GM12873 (cell line): ENCODE measurements around the gene NR4A3.
A peak's percentile ranks its signal among the peaks of the same experiment; 100 is the strongest.

Experiments used
- TF ChIP-seq, protein P1 (sequence below): IDR thresholded peaks from 2 replicates; pipeline ENCODE4 v1.5.1; 2012; ENCODE audit warnings: low read depth, mild to moderate bottlenecking, moderate library complexity, low read length, control low read depth; ENCODE audit not compliant: insufficient read depth; ENCODE audit errors: missing control alignments

NR4A3 gene

DNA sequence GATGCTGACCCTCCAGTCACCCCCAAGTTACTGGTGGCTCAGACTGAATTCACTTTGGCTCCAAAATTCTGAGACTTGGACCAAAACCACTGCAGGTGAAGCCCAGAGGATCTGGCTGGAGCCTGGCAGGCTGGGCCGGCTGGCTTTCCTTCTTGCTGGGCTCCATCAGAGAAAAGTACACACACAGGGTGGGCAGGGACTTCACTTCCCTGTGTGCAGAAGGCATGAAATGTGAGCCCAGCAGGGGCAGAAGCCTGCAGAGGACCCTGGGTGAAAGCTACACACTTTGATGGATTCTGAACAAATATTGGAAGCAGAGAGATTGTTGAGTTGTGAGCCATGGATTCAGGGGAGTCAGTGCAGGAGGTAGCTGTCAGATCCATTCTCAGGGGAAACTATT is 18.4 kb downstream of the NR4A3 start:
- TF ChIP-seq, protein P1, sequence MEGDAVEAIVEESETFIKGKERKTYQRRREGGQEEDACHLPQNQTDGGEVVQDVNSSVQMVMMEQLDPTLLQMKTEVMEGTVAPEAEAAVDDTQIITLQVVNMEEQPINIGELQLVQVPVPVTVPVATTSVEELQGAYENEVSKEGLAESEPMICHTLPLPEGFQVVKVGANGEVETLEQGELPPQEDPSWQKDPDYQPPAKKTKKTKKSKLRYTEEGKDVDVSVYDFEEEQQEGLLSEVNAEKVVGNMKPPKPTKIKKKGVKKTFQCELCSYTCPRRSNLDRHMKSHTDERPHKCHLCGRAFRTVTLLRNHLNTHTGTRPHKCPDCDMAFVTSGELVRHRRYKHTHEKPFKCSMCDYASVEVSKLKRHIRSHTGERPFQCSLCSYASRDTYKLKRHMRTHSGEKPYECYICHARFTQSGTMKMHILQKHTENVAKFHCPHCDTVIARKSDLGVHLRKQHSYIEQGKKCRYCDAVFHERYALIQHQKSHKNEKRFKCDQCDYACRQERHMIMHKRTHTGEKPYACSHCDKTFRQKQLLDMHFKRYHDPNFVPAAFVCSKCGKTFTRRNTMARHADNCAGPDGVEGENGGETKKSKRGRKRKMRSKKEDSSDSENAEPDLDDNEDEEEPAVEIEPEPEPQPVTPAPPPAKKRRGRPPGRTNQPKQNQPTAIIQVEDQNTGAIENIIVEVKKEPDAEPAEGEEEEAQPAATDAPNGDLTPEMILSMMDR: no peak

DNA sequence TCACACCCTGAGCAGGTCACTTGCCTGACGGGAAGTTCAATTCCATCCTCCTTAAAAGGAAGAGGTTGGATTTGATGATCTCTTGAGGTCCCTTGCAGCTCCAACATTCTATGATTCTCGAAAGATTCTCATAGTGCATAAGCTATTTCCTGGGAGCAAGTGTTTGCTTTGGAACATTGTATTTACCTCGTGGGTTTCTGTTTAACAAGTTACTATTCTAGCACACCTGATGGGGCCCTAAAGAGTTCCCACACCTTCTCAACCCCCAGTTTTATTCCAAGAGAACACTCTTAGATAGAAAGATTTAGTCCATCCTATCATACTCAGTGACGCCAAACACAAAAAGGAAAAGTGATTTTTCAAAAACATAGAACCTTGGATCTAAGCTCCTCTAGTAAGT is 23.4 kb downstream of the NR4A3 start:
- TF ChIP-seq, protein P1: no peak

DNA sequence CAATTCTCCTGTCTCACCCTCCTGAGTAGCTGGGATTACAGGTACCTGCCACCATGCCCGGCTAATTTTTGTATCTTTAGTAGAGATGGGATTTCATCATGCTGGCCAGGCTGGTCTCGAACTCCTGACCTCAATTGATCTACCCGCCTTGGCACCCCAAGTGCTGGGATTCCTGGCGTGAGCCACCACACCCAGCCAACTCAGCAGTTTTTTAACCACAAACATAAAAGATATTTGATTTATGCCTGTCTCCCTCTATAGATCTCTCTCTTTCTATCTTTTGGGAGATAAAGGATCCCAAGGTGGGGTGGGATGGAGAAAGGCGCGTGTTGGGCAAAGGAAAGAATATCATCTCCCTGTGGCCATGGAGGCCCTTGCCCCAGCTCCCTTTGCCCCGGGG is 26.8 kb downstream of the NR4A3 start:
- TF ChIP-seq, protein P1: no peak

DNA sequence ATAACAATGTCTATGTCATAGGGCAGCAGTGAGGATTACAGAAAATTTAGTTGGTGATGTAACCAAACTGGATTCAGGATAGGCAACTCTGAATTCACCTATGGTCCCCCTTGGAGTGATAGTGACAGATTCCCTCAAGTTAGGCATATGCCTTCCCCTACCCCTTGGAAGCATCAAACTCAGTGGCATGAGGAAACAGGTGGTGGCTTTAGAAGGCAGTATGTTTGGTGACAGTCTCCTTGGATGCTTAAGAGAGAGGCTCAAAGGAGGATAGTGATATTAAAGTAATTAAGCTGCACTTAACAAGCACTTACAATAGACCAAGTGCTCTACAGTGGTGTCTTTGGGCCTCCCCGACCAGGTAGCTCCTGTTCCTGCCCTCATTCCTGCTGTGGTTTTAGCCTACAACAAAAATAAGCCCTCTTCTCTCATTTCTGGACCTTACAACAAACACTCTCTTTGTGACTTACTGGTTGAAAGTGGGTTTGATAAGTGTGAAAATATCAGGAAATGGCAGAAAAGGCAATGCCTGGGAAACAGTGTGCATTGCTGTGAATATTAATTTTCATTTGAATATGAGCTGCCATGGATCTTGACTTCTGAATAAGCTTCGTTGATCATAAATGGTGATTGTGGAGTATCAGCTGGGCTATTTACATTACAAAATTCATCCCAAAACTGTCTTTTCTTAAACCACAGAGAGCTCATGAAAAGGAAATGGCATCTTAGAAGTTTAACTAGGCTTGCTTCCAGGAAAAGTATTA is 29.2 kb downstream of the NR4A3 start:
- TF ChIP-seq, protein P1: no peak

DNA sequence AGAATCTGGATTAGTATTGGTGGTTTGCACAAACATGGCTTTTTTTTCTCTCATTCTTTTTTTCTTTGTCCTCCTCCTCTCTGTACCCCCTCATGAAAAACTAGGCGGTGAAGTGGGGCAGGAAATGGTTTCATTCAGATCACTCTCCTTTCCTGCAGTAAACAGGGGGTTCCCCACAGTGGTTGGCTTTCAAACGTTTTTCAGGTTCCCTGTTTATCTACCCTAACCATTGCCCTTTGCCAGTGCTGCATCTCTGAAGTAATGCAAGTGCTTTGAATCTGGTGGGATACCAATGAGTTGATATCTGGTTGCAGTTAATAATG is 29.8 kb downstream of the NR4A3 start:
- TF ChIP-seq, protein P1: no peak

DNA sequence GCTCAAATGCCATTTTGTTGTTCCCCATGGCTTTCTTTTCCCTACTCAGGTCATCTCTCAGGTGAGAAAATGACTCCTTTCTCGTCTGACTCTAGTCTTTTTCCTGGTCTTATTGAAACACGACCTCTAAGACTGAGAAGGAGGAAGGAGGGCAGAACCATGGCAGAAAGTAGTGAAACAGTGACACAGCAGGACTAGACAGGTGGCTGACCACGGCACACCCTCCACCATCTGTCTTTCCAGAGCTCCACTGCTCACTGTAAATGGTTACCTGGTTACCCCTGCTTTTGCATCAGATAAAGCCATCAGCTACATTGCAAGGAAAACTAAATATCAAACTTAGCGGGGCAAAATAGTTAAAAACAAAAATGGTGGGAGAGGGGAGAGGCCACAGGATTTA is 30.9 kb downstream of the NR4A3 start:
- TF ChIP-seq, protein P1: no peak

DNA sequence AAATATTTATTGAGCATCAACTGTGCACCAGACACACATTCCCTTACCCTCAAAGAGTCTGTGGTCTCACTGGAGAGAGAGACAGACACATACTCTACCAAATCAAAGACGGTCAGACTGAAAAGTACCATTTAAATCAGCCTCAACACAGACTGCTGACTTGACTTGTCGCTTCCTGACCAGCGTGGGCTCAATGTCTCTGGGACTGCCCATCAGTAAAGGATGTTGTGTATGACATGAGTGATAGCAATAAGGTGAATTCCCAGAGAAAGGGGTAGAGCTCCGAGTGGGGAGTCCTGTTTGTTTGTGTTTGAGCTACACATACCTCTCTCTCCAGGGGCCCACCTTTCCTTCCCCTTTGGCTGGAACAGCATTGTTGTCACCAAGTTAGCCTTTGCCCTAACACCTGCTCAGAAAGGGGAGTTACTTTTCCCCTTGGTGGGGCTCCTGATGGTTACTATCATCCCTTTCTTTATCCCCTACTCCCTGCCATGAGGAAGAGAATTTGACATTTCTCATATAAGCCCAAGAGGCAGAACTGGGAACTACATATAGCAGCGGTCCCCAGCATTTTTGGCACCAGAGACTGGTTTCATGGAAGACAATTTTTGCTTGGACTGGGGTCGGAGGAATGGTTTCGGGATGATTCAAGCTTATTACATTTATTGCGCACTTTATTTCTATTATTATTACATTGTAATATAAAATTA is 33.9 kb downstream of the NR4A3 start:
- TF ChIP-seq, protein P1: peak; percentile 32
